Hepatocyte (in vitro differentiated cells): ENCODE measurements around the gene COX7A2L.

Experiments used
- EZH2 ChIP-seq: fragments of 200-600 bp; sonication (generic); IDR thresholded peaks from 2 replicates; pipeline ENCODE4 v1.6.1; 2016; ENCODE audit warnings: antibody characterized with exemption, mild to moderate bottlenecking, borderline replicate concordance
- EZH2phosphoT487 ChIP-seq: fragments of 200-600 bp; sonication (generic); IDR thresholded peaks from one replicate; pipeline ENCODE4 v1.6.1; 2018; ENCODE audit warnings: antibody characterized with exemption, mild to moderate bottlenecking, low read depth, moderate library complexity; ENCODE audit not compliant: unreplicated experiment, severe bottlenecking
- TF ChIP-seq, protein P1 (sequence below): fragments of 200-600 bp; sonication (generic); IDR thresholded peaks from 2 replicates; pipeline ENCODE4 v1.5.1; 2016; ENCODE audit warnings: antibody characterized with exemption, mild to moderate bottlenecking; ENCODE audit not compliant: poor library complexity

DNA sequence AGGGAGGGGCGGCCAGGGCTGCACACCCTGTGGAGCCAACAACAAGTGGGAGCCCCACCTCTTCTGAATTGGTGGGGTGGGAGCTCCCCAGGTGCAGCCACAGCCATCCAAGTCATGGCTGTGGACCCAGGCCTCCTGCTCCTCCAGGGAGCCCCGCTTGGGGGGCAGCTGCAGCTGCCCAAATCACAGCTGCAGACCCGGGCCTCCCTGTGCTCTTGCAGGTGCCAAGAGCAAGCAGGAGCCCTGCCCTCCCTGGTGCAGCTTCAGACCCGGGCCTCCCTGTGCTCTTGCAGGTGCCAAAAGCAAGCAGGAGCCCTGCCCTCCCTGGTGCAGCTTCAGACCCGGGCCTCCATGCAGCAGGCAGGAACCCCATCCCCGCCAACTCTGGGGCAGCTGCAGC lies 46.5 kb upstream of the COX7A2L start:
- TF ChIP-seq, protein P1, sequence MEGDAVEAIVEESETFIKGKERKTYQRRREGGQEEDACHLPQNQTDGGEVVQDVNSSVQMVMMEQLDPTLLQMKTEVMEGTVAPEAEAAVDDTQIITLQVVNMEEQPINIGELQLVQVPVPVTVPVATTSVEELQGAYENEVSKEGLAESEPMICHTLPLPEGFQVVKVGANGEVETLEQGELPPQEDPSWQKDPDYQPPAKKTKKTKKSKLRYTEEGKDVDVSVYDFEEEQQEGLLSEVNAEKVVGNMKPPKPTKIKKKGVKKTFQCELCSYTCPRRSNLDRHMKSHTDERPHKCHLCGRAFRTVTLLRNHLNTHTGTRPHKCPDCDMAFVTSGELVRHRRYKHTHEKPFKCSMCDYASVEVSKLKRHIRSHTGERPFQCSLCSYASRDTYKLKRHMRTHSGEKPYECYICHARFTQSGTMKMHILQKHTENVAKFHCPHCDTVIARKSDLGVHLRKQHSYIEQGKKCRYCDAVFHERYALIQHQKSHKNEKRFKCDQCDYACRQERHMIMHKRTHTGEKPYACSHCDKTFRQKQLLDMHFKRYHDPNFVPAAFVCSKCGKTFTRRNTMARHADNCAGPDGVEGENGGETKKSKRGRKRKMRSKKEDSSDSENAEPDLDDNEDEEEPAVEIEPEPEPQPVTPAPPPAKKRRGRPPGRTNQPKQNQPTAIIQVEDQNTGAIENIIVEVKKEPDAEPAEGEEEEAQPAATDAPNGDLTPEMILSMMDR, result no peak
- TF ChIP-seq EZH2 (no peak), EZH2phosphoT487 (no peak)
